Measurements from ENCODE around the gene ZBTB40. TPM values are rescaled to one million over a fixed set of nuclear protein-coding genes. Genes with fewer than 3 reads are reported as not detected.

The ZBTB40 gene
- polyA plus RNA-seq, 2 donors: 3.7 to 5.3 TPM

- H3K27me3 ChIP-seq (ENCODE audit: control insufficient read depth in 1 of 2, insufficient read depth in 2 of 2, low read length in 2 of 2): no peaks in the 10 kb centered on the region
- no peaks in the 10 kb centered on the region for H3K9me3 ChIP-seq (ENCODE audit: control insufficient read depth in 2 of 2, insufficient read depth in 1 of 2, low read depth in 1 of 2, low read length in 1 of 2)
- H3K36me3 ChIP-seq (ENCODE audit: control insufficient read depth in 2 of 2, insufficient read depth in 2 of 2, low read length in 1 of 2): peaks cover 17 to 30% of the 10 kb centered on the region in 2 donors
- no peak overlapping the region for H3K4me3 ChIP-seq (ENCODE audit: low read depth in 1 of 2, low read length in 2 of 2)
- H3K27ac ChIP-seq (ENCODE audit: low read depth in 2 of 2, low read length in 1 of 2): no peak overlapping the region
- 42 to 65% methylated on average over 12 of the region's 12 CpGs for WGBS, 2 donors
- peaks cover 0 to 3% of the 10 kb centered on the region in 2 donors for H3K4me1 ChIP-seq (ENCODE audit: control insufficient read depth in 2 of 2, insufficient read depth in 2 of 2, low read length in 1 of 2)
Measured at GRCh38 chr1:22529901-22530621, 78.4 kb downstream of the ZBTB40 start.

- Histone ChIP-seq H3K4me1 (ENCODE audit: control insufficient read depth in 2 of 2, insufficient read depth in 2 of 2, low read length in 1 of 2) (peaks cover 0 to 3% of the 10 kb centered on the region in 2 donors), H3K36me3 (ENCODE audit: control insufficient read depth in 2 of 2, insufficient read depth in 2 of 2, low read length in 1 of 2) (peaks cover 10 to 26% of the 10 kb centered on the region in 2 donors), H3K4me3 (ENCODE audit: low read depth in 1 of 2, low read length in 2 of 2) (no peak overlapping the region), H3K27ac (ENCODE audit: low read depth in 2 of 2, low read length in 1 of 2) (peak overlapping the region in 1 of 2 donors; percentile 14), H3K9me3 (ENCODE audit: control insufficient read depth in 2 of 2, insufficient read depth in 1 of 2, low read depth in 1 of 2, low read length in 1 of 2) (no peaks in the 10 kb centered on the region), H3K27me3 (ENCODE audit: control insufficient read depth in 1 of 2, insufficient read depth in 2 of 2, low read length in 2 of 2) (no peaks in the 10 kb centered on the region)
- WGBS, 2 donors: 65 to 73% methylated on average over 3 of the region's 3 CpGs
Measured at GRCh38 chr1:22530715-22531114, 79.1 kb downstream of the ZBTB40 start.

- 61 to 72% methylated on average over 6 of the region's 6 CpGs for WGBS, 2 donors
- H3K27me3 ChIP-seq (ENCODE audit: control insufficient read depth in 1 of 2, insufficient read depth in 2 of 2, low read length in 2 of 2): no peaks in the 10 kb centered on the region
- no peak overlapping the region for H3K4me3 ChIP-seq (ENCODE audit: low read depth in 1 of 2, low read length in 2 of 2)
- H3K27ac ChIP-seq (ENCODE audit: low read depth in 2 of 2, low read length in 1 of 2): no peak overlapping the region
- no peaks in the 10 kb centered on the region for H3K9me3 ChIP-seq (ENCODE audit: control insufficient read depth in 2 of 2, insufficient read depth in 1 of 2, low read depth in 1 of 2, low read length in 1 of 2)
- peaks cover 0 to 3% of the 10 kb centered on the region in 2 donors for H3K4me1 ChIP-seq (ENCODE audit: control insufficient read depth in 2 of 2, insufficient read depth in 2 of 2, low read length in 1 of 2)
- peaks cover 8 to 21% of the 10 kb centered on the region in 2 donors for H3K36me3 ChIP-seq (ENCODE audit: control insufficient read depth in 2 of 2, insufficient read depth in 2 of 2, low read length in 1 of 2)
Measured at GRCh38 chr1:22531251-22531650, 79.6 kb downstream of the ZBTB40 start.

GRCh38 chr1:22533244-22533895 lies 81.7 kb downstream of the ZBTB40 start:
- no peak overlapping the region for H3K4me3 ChIP-seq (ENCODE audit: low read depth in 1 of 2, low read length in 2 of 2)
- H3K27ac ChIP-seq (ENCODE audit: low read depth in 2 of 2, low read length in 1 of 2): no peak overlapping the region
- H3K36me3 ChIP-seq (ENCODE audit: control insufficient read depth in 2 of 2, insufficient read depth in 2 of 2, low read length in 1 of 2): peaks cover 0 to 14% of the 10 kb centered on the region in 2 donors
- no peaks in the 10 kb centered on the region for H3K9me3 ChIP-seq (ENCODE audit: control insufficient read depth in 2 of 2, insufficient read depth in 1 of 2, low read depth in 1 of 2, low read length in 1 of 2)
- WGBS, 2 donors: 74 to 85% methylated on average over 11 of the region's 11 CpGs
- peaks cover 0 to 3% of the 10 kb centered on the region in 2 donors for H3K4me1 ChIP-seq (ENCODE audit: control insufficient read depth in 2 of 2, insufficient read depth in 2 of 2, low read length in 1 of 2)
- no peaks in the 10 kb centered on the region for H3K27me3 ChIP-seq (ENCODE audit: control insufficient read depth in 1 of 2, insufficient read depth in 2 of 2, low read length in 2 of 2)

GRCh38 chr1:22534951-22535350 lies 83.3 kb downstream of the ZBTB40 start:
- Histone ChIP-seq H3K4me3 (ENCODE audit: low read depth in 1 of 2, low read length in 2 of 2) (no peak overlapping the region), H3K4me1 (ENCODE audit: control insufficient read depth in 2 of 2, insufficient read depth in 2 of 2, low read length in 1 of 2) (peaks cover 0 to 3% of the 10 kb centered on the region in 2 donors), H3K36me3 (ENCODE audit: control insufficient read depth in 2 of 2, insufficient read depth in 2 of 2, low read length in 1 of 2) (peaks cover 0 to 11% of the 10 kb centered on the region in 2 donors), H3K27ac (ENCODE audit: low read depth in 2 of 2, low read length in 1 of 2) (no peak overlapping the region), H3K9me3 (ENCODE audit: control insufficient read depth in 2 of 2, insufficient read depth in 1 of 2, low read depth in 1 of 2, low read length in 1 of 2) (no peaks in the 10 kb centered on the region), H3K27me3 (ENCODE audit: control insufficient read depth in 1 of 2, insufficient read depth in 2 of 2, low read length in 2 of 2) (no peaks in the 10 kb centered on the region)
- WGBS, 2 donors: 84 to 94% methylated on average over 4 of the region's 4 CpGs

GRCh38 chr1:22535399-22535798 lies 83.7 kb downstream of the ZBTB40 start:
- peaks cover 0 to 11% of the 10 kb centered on the region in 2 donors for H3K36me3 ChIP-seq (ENCODE audit: control insufficient read depth in 2 of 2, insufficient read depth in 2 of 2, low read length in 1 of 2)
- 93 to 94% methylated on average over 6 of the region's 6 CpGs for WGBS, 2 donors
- peaks cover 0 to 3% of the 10 kb centered on the region in 2 donors for H3K4me1 ChIP-seq (ENCODE audit: control insufficient read depth in 2 of 2, insufficient read depth in 2 of 2, low read length in 1 of 2)
- H3K27ac ChIP-seq (ENCODE audit: low read depth in 2 of 2, low read length in 1 of 2): no peak overlapping the region
- H3K4me3 ChIP-seq (ENCODE audit: low read depth in 1 of 2, low read length in 2 of 2): no peak overlapping the region
- H3K27me3 ChIP-seq (ENCODE audit: control insufficient read depth in 1 of 2, insufficient read depth in 2 of 2, low read length in 2 of 2): no peaks in the 10 kb centered on the region
- no peaks in the 10 kb centered on the region for H3K9me3 ChIP-seq (ENCODE audit: control insufficient read depth in 2 of 2, insufficient read depth in 1 of 2, low read depth in 1 of 2, low read length in 1 of 2)

GRCh38 chr1:22536506-22536905 lies 84.9 kb downstream of the ZBTB40 start:
- H3K4me1 ChIP-seq (ENCODE audit: control insufficient read depth in 2 of 2, insufficient read depth in 2 of 2, low read length in 1 of 2): no peaks in the 10 kb centered on the region
- H3K4me3 ChIP-seq (ENCODE audit: low read depth in 1 of 2, low read length in 2 of 2): no peak overlapping the region
- no peaks in the 10 kb centered on the region for H3K9me3 ChIP-seq (ENCODE audit: control insufficient read depth in 2 of 2, insufficient read depth in 1 of 2, low read depth in 1 of 2, low read length in 1 of 2)
- 80 to 85% methylated on average over 7 of the region's 7 CpGs for WGBS, 2 donors
- H3K27me3 ChIP-seq (ENCODE audit: control insufficient read depth in 1 of 2, insufficient read depth in 2 of 2, low read length in 2 of 2): no peaks in the 10 kb centered on the region
- no peak overlapping the region for H3K27ac ChIP-seq (ENCODE audit: low read depth in 2 of 2, low read length in 1 of 2)
- peaks cover 0 to 8% of the 10 kb centered on the region in 2 donors for H3K36me3 ChIP-seq (ENCODE audit: control insufficient read depth in 2 of 2, insufficient read depth in 2 of 2, low read length in 1 of 2)

- H3K4me3 ChIP-seq (ENCODE audit: low read depth in 1 of 2, low read length in 2 of 2): no peak overlapping the region
- WGBS, 2 donors: 79 to 84% methylated on average over 13 of the region's 13 CpGs
- H3K36me3 ChIP-seq (ENCODE audit: control insufficient read depth in 2 of 2, insufficient read depth in 2 of 2, low read length in 1 of 2): peaks cover 0 to 8% of the 10 kb centered on the region in 2 donors
- H3K27ac ChIP-seq (ENCODE audit: low read depth in 2 of 2, low read length in 1 of 2): no peak overlapping the region
- no peaks in the 10 kb centered on the region for H3K27me3 ChIP-seq (ENCODE audit: control insufficient read depth in 1 of 2, insufficient read depth in 2 of 2, low read length in 2 of 2)
- H3K9me3 ChIP-seq (ENCODE audit: control insufficient read depth in 2 of 2, insufficient read depth in 1 of 2, low read depth in 1 of 2, low read length in 1 of 2): no peaks in the 10 kb centered on the region
- no peaks in the 10 kb centered on the region for H3K4me1 ChIP-seq (ENCODE audit: control insufficient read depth in 2 of 2, insufficient read depth in 2 of 2, low read length in 1 of 2)
Measured at GRCh38 chr1:22537441-22538139, 85.9 kb downstream of the ZBTB40 start.

GRCh38 chr1:22539510-22540118 lies 88.0 kb downstream of the ZBTB40 start:
- Histone ChIP-seq H3K27ac (ENCODE audit: low read depth in 2 of 2, low read length in 1 of 2) (no peak overlapping the region), H3K36me3 (ENCODE audit: control insufficient read depth in 2 of 2, insufficient read depth in 2 of 2, low read length in 1 of 2) (peaks cover 0 to 5% of the 10 kb centered on the region in 2 donors), H3K9me3 (ENCODE audit: control insufficient read depth in 2 of 2, insufficient read depth in 1 of 2, low read depth in 1 of 2, low read length in 1 of 2) (no peaks in the 10 kb centered on the region), H3K4me3 (ENCODE audit: low read depth in 1 of 2, low read length in 2 of 2) (no peak overlapping the region), H3K27me3 (ENCODE audit: control insufficient read depth in 1 of 2, insufficient read depth in 2 of 2, low read length in 2 of 2) (no peaks in the 10 kb centered on the region), H3K4me1 (ENCODE audit: control insufficient read depth in 2 of 2, insufficient read depth in 2 of 2, low read length in 1 of 2) (no peaks in the 10 kb centered on the region)
- WGBS, 2 donors: 79 to 81% methylated on average over 16 of the region's 16 CpGs
